Hematopoietic multipotent progenitor cell treated with erythropoietin and hydrocortisone succinate and interleukin-3 and kit ligand, for 8 days (in vitro differentiated cells): ENCODE data around the gene CDK6.

Source experiments
- DNase-seq: peaks from one replicate; pipeline ENCODE4 v3.0.0-alpha.2; 2015

CDK6 gene

GRCh38 chr7:92567460-92567859 is 268.9 kb downstream of the CDK6 start:
- DNase-seq, result no peak

- DNase-seq, result no peak
Measured at GRCh38 chr7:92563345-92563744, 273.0 kb downstream of the CDK6 start.

GRCh38 chr7:92560602-92561001 is 275.8 kb downstream of the CDK6 start:
- DNase-seq, result peak; percentile 25

- no peak for DNase-seq
Measured at GRCh38 chr7:92557808-92558362, 278.5 kb downstream of the CDK6 start.

DNA sequence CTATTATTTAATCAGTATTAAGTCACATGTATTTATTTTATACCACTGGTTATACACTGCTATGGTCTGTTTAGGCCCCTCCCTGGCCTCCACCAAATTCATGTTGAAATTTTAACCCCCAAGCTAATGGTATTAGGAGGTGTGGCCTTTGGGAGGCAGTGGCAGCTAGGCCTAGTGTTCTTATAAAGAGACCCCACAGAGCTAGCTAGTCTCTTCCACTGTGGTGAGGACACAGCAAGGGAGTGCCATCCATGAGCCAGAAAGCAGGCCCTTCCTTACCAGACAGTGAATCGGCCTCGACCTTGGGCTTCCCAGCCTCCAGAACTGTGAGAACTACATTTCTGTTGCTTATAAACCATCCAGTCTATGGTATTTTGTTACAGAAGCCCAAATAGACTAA is 279.1 kb downstream of the CDK6 start:
- DNase-seq, result no peak
